Cardiac fibroblast (primary cell): Measurements from ENCODE around the gene PAX5.

Source experiments
- DNase-seq, 2 donors: peaks; one replicate each; pipeline versions ENCODE4 v3.0.0 to v3.0.0-alpha.2; 2010; ENCODE audit warnings: low read depth in 2 of 2
- H3K4me3 ChIP-seq, 2 donors: replicated peaks in 1 of 2; 1 replicate in 1 of 2; 2 replicates in 1 of 2; pipeline ENCODE4 v1.5.1; 2011; ENCODE audit warnings: low read depth in 2 of 2, low read length in 2 of 2, mild to moderate bottlenecking in 2 of 2, moderate library complexity in 1 of 2
- CTCF ChIP-seq: IDR thresholded peaks from one replicate; pipeline ENCODE4 v1.5.1; 2011; ENCODE audit warnings: low read depth, mild to moderate bottlenecking, low read length, inconsistent platforms

The PAX5 gene

GRCh38 chr9:36900856-36901220 is 133.2 kb downstream of the PAX5 start:
- no peak for TF ChIP-seq CTCF
- H3K4me3 ChIP-seq = no peak overlapping the region
- DNase-seq = no peak

- no peak for TF ChIP-seq CTCF
- peak in 1 of 2 donors; percentile 2 for DNase-seq
- no peak overlapping the region for H3K4me3 ChIP-seq
These were observed 133.8 kb downstream of the PAX5 start for GRCh38 chr9:36900136-36900855.

GRCh38 chr9:36899406-36899805 is 134.7 kb downstream of the PAX5 start:
- DNase-seq = no peak
- H3K4me3 ChIP-seq = no peak overlapping the region
- no peak for TF ChIP-seq CTCF

GRCh38 chr9:36898431-36899020 is 135.5 kb downstream of the PAX5 start:
- TF ChIP-seq CTCF = no peak
- H3K4me3 ChIP-seq = no peak overlapping the region
- DNase-seq = no peak

- no peak overlapping the region for H3K4me3 ChIP-seq
- no peak for DNase-seq
- TF ChIP-seq CTCF = no peak
These were observed 136.6 kb downstream of the PAX5 start for GRCh38 chr9:36897478-36897877.

GRCh38 chr9:36897019-36897418 is 137.0 kb downstream of the PAX5 start:
- TF ChIP-seq CTCF = no peak
- H3K4me3 ChIP-seq = no peak overlapping the region
- no peak for DNase-seq
